Type B pancreatic cell (in vitro differentiated cells): ENCODE data around the gene ALX3. TPM values are rescaled to one million over a fixed set of nuclear protein-coding genes. Genes with fewer than 3 reads are reported as not detected.
"Not testable (repeated sequence)": the region's sequence is repeated elsewhere in the genome, so short reads cannot be mapped to it uniquely, and the experiment has no call there.

Experiments used
- DNase-seq: peaks from one replicate; pipeline ENCODE4 v3.0.0; 2021; ENCODE audit warnings: mixed read lengths; ENCODE audit not compliant: unreplicated experiment; ENCODE audit errors: extremely low spot score
- H3K27ac Mint-ChIP-seq: 2 replicates; pipeline ENCODE4 v1.8.0; 2021; ENCODE audit warnings: mild to moderate bottlenecking, mixed read lengths
- H3K27me3 Mint-ChIP-seq: 2 replicates; pipeline ENCODE4 v1.8.0; 2021; ENCODE audit warnings: mixed read lengths
- H3K36me3 Mint-ChIP-seq: 2 replicates; pipeline ENCODE4 v1.8.0; 2021; ENCODE audit warnings: mixed read lengths
- H3K4me1 Mint-ChIP-seq: one replicate; pipeline ENCODE4 v1.8.0; 2021; ENCODE audit warnings: mixed read lengths; ENCODE audit not compliant: unreplicated experiment
- H3K4me3 Mint-ChIP-seq: 2 replicates; pipeline ENCODE4 v1.8.0; 2021; ENCODE audit warnings: mild to moderate bottlenecking, mixed read lengths
- H3K9me3 Mint-ChIP-seq: 2 replicates; pipeline ENCODE4 v1.8.0; 2021; ENCODE audit warnings: mixed read lengths
- CTCF ChIP-seq: fragments of 200-600 bp; sonication (generic); conservative IDR thresholded peaks from 2 replicates; pipeline ENCODE4 v1.5.0; 2021; ENCODE audit warnings: antibody characterized with exemption, mild to moderate bottlenecking
- total RNA-seq: library from RNA; stranded (reverse); gene quantifications from 2 replicates; pipeline ENCODE4 v1.2.1, GENCODE V29; 2021; ENCODE audit warnings: low replicate concordance

The ALX3 gene
- total RNA-seq, 1 donor from 2014 or later: 19.8 TPM

GRCh38 chr1:110035236-110035752 is 35.2 kb downstream of the ALX3 start:
- no peaks in the 10 kb centered on the region for H3K27me3 Mint-ChIP-seq
- peak overlapping the region; percentile 98 for H3K4me3 Mint-ChIP-seq
- peaks cover 24% of the 10 kb centered on the region for H3K4me1 Mint-ChIP-seq
- DNase-seq: no peak
- no peak for TF ChIP-seq CTCF
- H3K27ac Mint-ChIP-seq: peak overlapping the region; percentile 79
- H3K9me3 Mint-ChIP-seq: no peaks in the 10 kb centered on the region
- H3K36me3 Mint-ChIP-seq: peaks cover 18% of the 10 kb centered on the region

- peaks cover 26% of the 10 kb centered on the region for H3K4me1 Mint-ChIP-seq
- peak within 1 kb of the TSS; percentile 93 for H3K27ac Mint-ChIP-seq
- H3K9me3 Mint-ChIP-seq: no peaks in the 10 kb centered on the region
- peak; percentile 91 for DNase-seq
- peaks cover 18% of the 10 kb centered on the region for H3K36me3 Mint-ChIP-seq
- no peak for TF ChIP-seq CTCF
- peak within 1 kb of the TSS; percentile 98 for H3K4me3 Mint-ChIP-seq
- no peaks in the 10 kb centered on the region for H3K27me3 Mint-ChIP-seq
Observed at GRCh38 chr1:110034451-110035235, 35.8 kb downstream of the ALX3 start, which contains the start of gene STRIP1. Gene STRIP1, plus strand, starts transcription at chr1:110034624. Its CDS starts 14 bp downstream, at chr1:110034638.

GRCh38 chr1:110034040-110034450 is 36.4 kb downstream of the ALX3 start:
- Mint-ChIP-seq H3K9me3 (no peaks in the 10 kb centered on the region), H3K27me3 (no peaks in the 10 kb centered on the region), H3K4me3 (peak overlapping the region; percentile 96), H3K4me1 (peaks cover 28% of the 10 kb centered on the region), H3K27ac (peak overlapping the region; percentile 93), H3K36me3 (peaks cover 14% of the 10 kb centered on the region)
- TF ChIP-seq CTCF: no peak
- DNase-seq: no peak

- H3K27ac Mint-ChIP-seq: peak overlapping the region; percentile 93
Observed at GRCh38 chr1:110033421-110033820, 37.1 kb downstream of the ALX3 start.

GRCh38 chr1:110032327-110032726 is 38.1 kb downstream of the ALX3 start:
- no peaks in the 10 kb centered on the region for H3K9me3 Mint-ChIP-seq
- TF ChIP-seq CTCF: no peak
- H3K27ac Mint-ChIP-seq: no peak overlapping the region
- H3K4me3 Mint-ChIP-seq: peak overlapping the region; percentile 8
- DNase-seq: no peak
- H3K27me3 Mint-ChIP-seq: no peaks in the 10 kb centered on the region
- peaks cover 28% of the 10 kb centered on the region for H3K4me1 Mint-ChIP-seq
- H3K36me3 Mint-ChIP-seq: peaks cover 5% of the 10 kb centered on the region

More at GRCh38 chr1:110033421-110033820, 37.1 kb downstream of the ALX3 start:
- DNase-seq: no peak
- no peak for TF ChIP-seq CTCF
- peaks cover 9% of the 10 kb centered on the region for H3K36me3 Mint-ChIP-seq
- H3K9me3 Mint-ChIP-seq: no peaks in the 10 kb centered on the region
- H3K27me3 Mint-ChIP-seq: no peaks in the 10 kb centered on the region
- H3K4me1 Mint-ChIP-seq: peaks cover 28% of the 10 kb centered on the region
- H3K4me3 Mint-ChIP-seq: peak overlapping the region; percentile 96

GRCh38 chr1:110030687-110031086 is 39.8 kb downstream of the ALX3 start:
- peak overlapping the region; percentile 17 for H3K4me3 Mint-ChIP-seq
- not testable (repeated sequence) for H3K27me3 Mint-ChIP-seq

More at GRCh38 chr1:110030687-110031086, 39.8 kb downstream of the ALX3 start:
- H3K36me3 Mint-ChIP-seq, H3K9me3 Mint-ChIP-seq, DNase-seq: not testable (repeated sequence)
- Mint-ChIP-seq H3K4me1 (peaks cover 26% of the 10 kb centered on the region), H3K27ac (peak overlapping the region; percentile 78)
